ENCODE results near the gene ALS2.
"Not testable (repeated sequence)": the region's sequence is repeated elsewhere in the genome, so short reads cannot be mapped to it uniquely, and the experiment has no call there.

The ALS2 gene

GRCh38 chr2:201746551-201746950 is 34.2 kb downstream of the ALS2 start:
- DNase-seq: no peak

GRCh38 chr2:201735486-201735885 is 45.2 kb downstream of the ALS2 start:
- no peak for DNase-seq

GRCh38 chr2:201734111-201734510 is 46.6 kb downstream of the ALS2 start:
- DNase-seq: no peak

- DNase-seq: no peak
Measured at GRCh38 chr2:201733544-201733943, 47.2 kb downstream of the ALS2 start.

- no peak for DNase-seq
Measured at GRCh38 chr2:201730651-201731285, 50.0 kb downstream of the ALS2 start.

- DNase-seq: no peak
Measured at GRCh38 chr2:201715459-201715858, 65.3 kb downstream of the ALS2 start.

- DNase-seq: no peak
Measured at GRCh38 chr2:201712726-201713125, 68.0 kb downstream of the ALS2 start.

- DNase-seq: no peak
Measured at GRCh38 chr2:201709747-201710146, 71.0 kb downstream of the ALS2 start.

- DNase-seq: no peak
Measured at GRCh38 chr2:201709049-201709448, 71.7 kb downstream of the ALS2 start.

- no peak for DNase-seq
Measured at GRCh38 chr2:201707753-201708152, 73.0 kb downstream of the ALS2 start.

- no peak for DNase-seq
Measured at GRCh38 chr2:201707142-201707541, 73.6 kb downstream of the ALS2 start.

GRCh38 chr2:201704536-201704935 is 76.2 kb downstream of the ALS2 start:
- no peak for DNase-seq

- DNase-seq: no peak
Measured at GRCh38 chr2:201701646-201702045, 79.1 kb downstream of the ALS2 start.

- no peak for DNase-seq
Measured at GRCh38 chr2:201699416-201699815, 81.3 kb downstream of the ALS2 start.

- no peak for DNase-seq
Measured at GRCh38 chr2:201698588-201699226, 82.0 kb downstream of the ALS2 start, which contains the start of gene MPP4. Gene MPP4 (minus strand): TSS chr2:201698644. CDS start chr2:201693954, 4,690 bp downstream.

GRCh38 chr2:201697899-201698298 is 82.8 kb downstream of the ALS2 start:
- no peak for DNase-seq

- DNase-seq: no peak
Measured at GRCh38 chr2:201696151-201696659, 84.5 kb downstream of the ALS2 start.

GRCh38 chr2:201685156-201685555 is 95.6 kb downstream of the ALS2 start:
- DNase-seq: no peak

GRCh38 chr2:201680743-201681142 is 100.0 kb downstream of the ALS2 start:
- no peak for DNase-seq

- DNase-seq: no peak
Measured at GRCh38 chr2:201678401-201678800, 102.3 kb downstream of the ALS2 start.

GRCh38 chr2:201675454-201675853 is 105.3 kb downstream of the ALS2 start:
- DNase-seq: no peak

- DNase-seq: no peak
Measured at GRCh38 chr2:201674794-201675193, 105.9 kb downstream of the ALS2 start.

GRCh38 chr2:201674298-201674697 is 106.4 kb downstream of the ALS2 start:
- DNase-seq: no peak

GRCh38 chr2:201673546-201673945 is 107.2 kb downstream of the ALS2 start:
- DNase-seq: no peak

GRCh38 chr2:201671205-201671604 is 109.5 kb downstream of the ALS2 start:
- not testable (repeated sequence) for DNase-seq

Measured in NCI-H1105 (cell line).